ENCODE results near the gene MORC3.

DNA sequence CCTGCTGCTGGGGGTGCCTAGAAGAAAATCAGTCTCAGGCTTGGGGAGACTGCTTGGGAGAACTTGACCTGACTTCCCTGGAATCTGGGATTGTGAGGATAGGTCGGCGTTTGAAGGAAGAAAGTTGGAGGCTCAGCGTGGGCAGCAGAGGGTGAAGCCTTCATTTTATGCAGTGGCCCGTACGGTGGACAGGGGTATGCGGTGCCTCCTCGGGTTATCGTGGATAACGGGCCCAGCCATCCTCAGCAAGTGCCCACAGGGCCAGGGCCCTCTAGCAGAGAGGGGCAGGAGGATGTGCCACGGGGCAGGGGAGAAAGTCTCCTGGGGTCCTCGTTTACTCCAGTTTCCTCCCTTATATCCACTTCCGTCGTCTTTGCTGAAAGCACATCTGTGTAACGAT is 99.2 kb downstream of the MORC3 start:
- no peak for TF ChIP-seq NFRKB (IDR thresholded peaks at IDR 0.05)
- no peak for TF ChIP-seq ZNF384 (IDR thresholded peaks at IDR 0.05)
- no peak for TF ChIP-seq BHLHE40 (IDR thresholded peaks at IDR 0.05; ENCODE audit: borderline replicate concordance)
- no peak for TF ChIP-seq CTBP1 (IDR thresholded peaks at IDR 0.05; ENCODE audit: borderline replicate concordance)
- TF ChIP-seq FOXA1 (IDR thresholded peaks at IDR 0.05) = no peak
- no peak for TF ChIP-seq L3MBTL2 (conservative IDR thresholded peaks at IDR 0.05)
